ENCODE measurements around the gene PRDX5. TPM values are rescaled to one million over a fixed set of nuclear protein-coding genes. Genes with fewer than 3 reads are reported as not detected.

PRDX5 gene
- total RNA-seq, 1 experiment from 2014 or later, result 205 TPM

DNA sequence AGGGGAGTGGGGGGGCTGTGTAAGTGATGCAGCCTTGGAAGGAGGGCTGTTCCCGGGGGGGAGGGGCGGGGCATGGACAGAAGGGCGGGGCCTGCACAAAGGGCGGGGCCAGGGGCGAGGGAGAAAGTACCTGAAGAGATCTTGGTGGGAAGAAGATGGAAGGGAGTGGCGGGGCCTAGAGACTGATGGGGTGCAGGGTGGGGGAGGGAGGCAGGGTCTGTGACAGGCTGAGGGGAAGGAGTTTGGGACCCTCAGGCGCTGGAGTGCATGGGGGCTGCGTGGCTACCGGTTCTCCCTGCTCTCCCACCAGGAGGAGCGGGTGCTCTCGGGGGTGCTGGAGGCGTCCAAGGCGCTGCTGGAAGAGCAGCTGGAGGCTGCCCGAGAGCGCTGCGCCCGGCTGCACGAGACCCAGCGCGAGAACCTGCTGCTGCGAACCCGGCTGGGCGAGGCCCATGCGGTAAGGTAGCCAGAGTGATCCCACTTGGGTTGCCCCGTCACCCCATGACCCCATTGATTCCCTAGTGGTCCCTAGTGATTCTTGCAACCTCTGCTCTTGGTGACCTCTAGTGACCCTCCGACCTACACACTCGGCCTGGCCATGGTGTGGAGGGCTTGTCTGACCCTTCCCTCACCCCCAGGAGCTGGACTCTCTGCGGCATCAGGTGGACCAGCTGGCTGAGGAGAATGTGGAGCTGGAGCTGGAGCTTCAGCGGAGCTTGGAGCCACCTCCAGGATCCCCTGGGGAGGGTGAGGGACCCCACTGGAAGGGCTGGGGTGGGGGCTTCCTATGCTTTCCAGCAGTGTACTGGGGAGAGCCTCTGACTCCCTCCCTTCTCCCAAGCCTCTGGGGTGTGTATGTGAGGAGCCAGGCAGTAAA lies 25.2 kb downstream of the PRDX5 start:
- Histone ChIP-seq H2AFZ (ENCODE audit: low read length) (no peak overlapping the region), H3K4me3 (ENCODE audit: low read length) (no peak overlapping the region), H3K4me2 (ENCODE audit: low read depth, low read length, poor library complexity, severe bottlenecking) (no peak overlapping the region), H3K27ac (ENCODE audit: low read length) (no peak overlapping the region), H4K20me1 (ENCODE audit: insufficient read depth, low read depth, low read length) (peaks cover 23% of the 10 kb centered on the region; the same call in 1 of the 2 replicates), H3K36me3 (ENCODE audit: insufficient read depth, low read length) (peaks cover 5% of the 10 kb centered on the region), H3K4me1 (ENCODE audit: low read length) (peaks cover 30% of the 10 kb centered on the region), H3K79me2 (ENCODE audit: low read length) (peaks cover 26% of the 10 kb centered on the region), H3K27me3 (ENCODE audit: low read length) (no peaks in the 10 kb centered on the region), H3K9me3 (ENCODE audit: low read length) (no peaks in the 10 kb centered on the region), H3K9ac (ENCODE audit: low read length) (no peak overlapping the region), H3K9me2 (replicated peaks; ENCODE audit: insufficient read depth, low read length) (no peaks in the 10 kb centered on the region)
- no peak for DNase-seq

GRCh38 chr11:64343767-64344559 lies 26.0 kb downstream of the PRDX5 start:
- H3K27ac ChIP-seq (ENCODE audit: low read length), result no peak overlapping the region
- no peak overlapping the region for H3K4me3 ChIP-seq (ENCODE audit: low read length)
- H2AFZ ChIP-seq (ENCODE audit: low read length), result no peak overlapping the region
- peaks cover 26% of the 10 kb centered on the region for H3K4me1 ChIP-seq (ENCODE audit: low read length)
- no peak for DNase-seq
- H3K36me3 ChIP-seq (ENCODE audit: insufficient read depth, low read length), result peaks cover 2% of the 10 kb centered on the region
- no peaks in the 10 kb centered on the region for H3K9me2 ChIP-seq (replicated peaks; ENCODE audit: insufficient read depth, low read length)
- no peak overlapping the region for H3K9ac ChIP-seq (ENCODE audit: low read length)
- H4K20me1 ChIP-seq (ENCODE audit: insufficient read depth, low read depth, low read length), result peaks cover 23% of the 10 kb centered on the region; the same call in 1 of the 2 replicates
- H3K4me2 ChIP-seq (ENCODE audit: low read depth, low read length, poor library complexity, severe bottlenecking), result no peak overlapping the region
- no peaks in the 10 kb centered on the region for H3K27me3 ChIP-seq (ENCODE audit: low read length)
- H3K9me3 ChIP-seq (ENCODE audit: low read length), result no peaks in the 10 kb centered on the region
- H3K79me2 ChIP-seq (ENCODE audit: low read length), result peaks cover 18% of the 10 kb centered on the region

DNA sequence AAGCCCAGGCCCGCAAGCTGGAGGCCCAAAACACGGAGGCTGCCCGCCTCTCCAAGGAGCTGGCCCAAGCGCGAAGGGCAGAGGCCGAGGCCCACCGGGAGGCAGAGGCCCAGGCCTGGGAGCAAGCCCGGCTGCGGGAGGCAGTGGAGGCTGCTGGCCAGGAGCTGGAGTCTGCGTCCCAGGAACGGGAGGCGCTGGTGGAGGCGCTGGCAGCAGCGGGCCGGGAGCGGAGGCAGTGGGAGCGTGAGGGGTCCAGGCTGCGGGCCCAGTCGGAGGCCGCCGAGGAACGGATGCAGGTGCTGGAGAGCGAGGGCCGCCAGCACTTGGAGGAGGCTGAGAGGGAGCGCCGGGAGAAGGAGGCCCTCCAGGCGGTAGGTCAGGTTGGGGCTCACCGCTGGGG lies 26.9 kb downstream of the PRDX5 start:
- no peak overlapping the region for H3K27ac ChIP-seq (ENCODE audit: low read length)
- no peak overlapping the region for H3K9ac ChIP-seq (ENCODE audit: low read length)
- H3K27me3 ChIP-seq (ENCODE audit: low read length), result no peaks in the 10 kb centered on the region
- no peak for DNase-seq
- peaks cover 23% of the 10 kb centered on the region; the same call in 1 of the 2 replicates for H4K20me1 ChIP-seq (ENCODE audit: insufficient read depth, low read depth, low read length)
- H2AFZ ChIP-seq (ENCODE audit: low read length), result no peak overlapping the region
- no peaks in the 10 kb centered on the region for H3K9me2 ChIP-seq (replicated peaks; ENCODE audit: insufficient read depth, low read length)
- H3K9me3 ChIP-seq (ENCODE audit: low read length), result no peaks in the 10 kb centered on the region
- H3K4me1 ChIP-seq (ENCODE audit: low read length), result peaks cover 18% of the 10 kb centered on the region
- peaks cover 9% of the 10 kb centered on the region for H3K79me2 ChIP-seq (ENCODE audit: low read length)
- no peak overlapping the region for H3K4me3 ChIP-seq (ENCODE audit: low read length)
- no peak overlapping the region for H3K4me2 ChIP-seq (ENCODE audit: low read depth, low read length, poor library complexity, severe bottlenecking)
- H3K36me3 ChIP-seq (ENCODE audit: insufficient read depth, low read length), result peaks cover 2% of the 10 kb centered on the region

DNA sequence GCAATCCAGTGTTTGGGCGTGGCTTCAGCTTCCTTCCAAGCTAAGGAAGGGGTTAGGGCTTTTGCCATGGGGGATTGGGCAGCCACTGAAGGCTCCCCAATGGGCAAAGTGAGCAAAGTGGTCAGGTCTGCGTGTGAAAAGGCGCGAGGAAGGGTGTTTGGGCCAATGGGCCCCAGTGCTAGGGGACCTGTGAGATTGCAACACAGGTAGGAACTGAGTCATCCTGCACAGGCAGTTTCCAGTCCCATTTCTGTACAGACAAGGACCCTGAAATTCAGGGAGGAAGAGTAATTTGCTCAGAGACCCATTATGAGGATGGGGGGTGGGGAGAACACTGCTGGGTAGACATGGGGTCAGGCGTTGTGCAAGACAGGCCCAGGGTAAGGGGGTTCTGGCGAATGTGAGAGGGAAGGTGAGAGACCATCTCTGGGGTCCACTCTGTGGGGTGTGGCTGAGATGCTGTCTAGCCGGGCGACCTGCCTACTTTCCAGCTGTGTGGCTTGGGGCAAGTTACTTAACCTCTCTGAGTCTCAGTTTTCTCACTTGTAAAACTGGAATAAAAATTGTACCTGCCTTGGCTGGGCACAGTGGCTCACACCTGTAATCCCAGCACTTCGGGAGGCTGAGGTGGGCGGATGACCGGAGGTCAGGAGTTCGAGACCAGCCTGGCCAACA lies 29.4 kb downstream of the PRDX5 start:
- no peak overlapping the region for H3K4me2 ChIP-seq (ENCODE audit: low read depth, low read length, poor library complexity, severe bottlenecking)

GRCh38 chr11:64348383-64349024 lies 30.6 kb downstream of the PRDX5 start:
- H4K20me1 ChIP-seq (ENCODE audit: insufficient read depth, low read depth, low read length), result peaks cover 1% of the 10 kb centered on the region; the same call in 1 of the 2 replicates
- H3K9ac ChIP-seq (ENCODE audit: low read length), result no peak overlapping the region
- no peak overlapping the region for H3K27ac ChIP-seq (ENCODE audit: low read length)
- H3K36me3 ChIP-seq (ENCODE audit: insufficient read depth, low read length), result peaks cover 2% of the 10 kb centered on the region; the same call in 1 of the 2 replicates
- no peaks in the 10 kb centered on the region for H3K9me2 ChIP-seq (replicated peaks; ENCODE audit: insufficient read depth, low read length)
- H3K4me1 ChIP-seq (ENCODE audit: low read length), result no peaks in the 10 kb centered on the region
- no peak overlapping the region for H3K4me2 ChIP-seq (ENCODE audit: low read depth, low read length, poor library complexity, severe bottlenecking)
- no peaks in the 10 kb centered on the region for H3K27me3 ChIP-seq (ENCODE audit: low read length)
- no peak overlapping the region for H2AFZ ChIP-seq (ENCODE audit: low read length)
- no peaks in the 10 kb centered on the region for H3K79me2 ChIP-seq (ENCODE audit: low read length)
- DNase-seq, result no peak
- H3K9me3 ChIP-seq (ENCODE audit: low read length), result no peaks in the 10 kb centered on the region
- no peak overlapping the region for H3K4me3 ChIP-seq (ENCODE audit: low read length)

More for the DNA sequence above, 29.4 kb downstream of the PRDX5 start:
- no peak for DNase-seq
- Histone ChIP-seq H3K36me3 (ENCODE audit: insufficient read depth, low read length) (peaks cover 2% of the 10 kb centered on the region), H3K9ac (ENCODE audit: low read length) (no peak overlapping the region), H3K9me2 (replicated peaks; ENCODE audit: insufficient read depth, low read length) (no peaks in the 10 kb centered on the region), H2AFZ (ENCODE audit: low read length) (no peak overlapping the region), H3K4me3 (ENCODE audit: low read length) (no peak overlapping the region), H4K20me1 (ENCODE audit: insufficient read depth, low read depth, low read length) (peaks cover 8% of the 10 kb centered on the region; the same call in 1 of the 2 replicates), H3K9me3 (ENCODE audit: low read length) (no peaks in the 10 kb centered on the region), H3K79me2 (ENCODE audit: low read length) (peaks cover 4% of the 10 kb centered on the region; the same call in 1 of the 2 replicates), H3K4me1 (ENCODE audit: low read length) (peaks cover 1% of the 10 kb centered on the region), H3K27ac (ENCODE audit: low read length) (no peak overlapping the region), H3K27me3 (ENCODE audit: low read length) (no peaks in the 10 kb centered on the region)

GRCh38 chr11:64349025-64349387 lies 31.1 kb downstream of the PRDX5 start:
- peaks cover 2% of the 10 kb centered on the region; the same call in 1 of the 2 replicates for H3K36me3 ChIP-seq (ENCODE audit: insufficient read depth, low read length)
- no peak overlapping the region for H3K4me2 ChIP-seq (ENCODE audit: low read depth, low read length, poor library complexity, severe bottlenecking)
- no peaks in the 10 kb centered on the region for H3K79me2 ChIP-seq (ENCODE audit: low read length)

DNA sequence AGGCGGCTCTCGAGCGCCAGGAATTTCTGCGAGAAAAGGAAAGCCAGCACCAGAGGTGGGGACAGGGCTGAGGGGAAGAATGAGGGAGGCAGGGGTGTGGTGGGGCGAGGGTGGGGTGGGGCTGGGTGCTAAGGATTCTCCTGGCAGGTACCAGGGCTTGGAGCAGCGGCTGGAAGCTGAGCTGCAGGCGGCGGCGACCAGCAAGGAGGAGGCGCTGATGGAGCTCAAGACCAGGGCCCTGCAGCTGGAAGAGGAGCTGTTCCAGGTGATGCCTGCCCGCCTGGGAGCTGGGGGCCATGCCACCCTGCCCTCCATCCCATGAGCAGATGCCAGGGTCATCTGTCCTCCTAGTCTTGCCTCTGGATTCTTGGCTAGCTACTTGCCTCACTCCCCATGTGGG lies 31.5 kb downstream of the PRDX5 start:
- Histone ChIP-seq H3K4me3 (ENCODE audit: low read length) (no peak overlapping the region), H3K4me1 (ENCODE audit: low read length) (peaks cover 4% of the 10 kb centered on the region), H3K4me2 (ENCODE audit: low read depth, low read length, poor library complexity, severe bottlenecking) (no peak overlapping the region), H3K9me3 (ENCODE audit: low read length) (no peaks in the 10 kb centered on the region), H2AFZ (ENCODE audit: low read length) (no peak overlapping the region), H3K9me2 (replicated peaks; ENCODE audit: insufficient read depth, low read length) (no peaks in the 10 kb centered on the region), H3K79me2 (ENCODE audit: low read length) (no peaks in the 10 kb centered on the region), H3K36me3 (ENCODE audit: insufficient read depth, low read length) (peaks cover 2% of the 10 kb centered on the region; the same call in 1 of the 2 replicates), H3K27ac (ENCODE audit: low read length) (no peak overlapping the region), H4K20me1 (ENCODE audit: insufficient read depth, low read depth, low read length) (no peaks in the 10 kb centered on the region), H3K9ac (ENCODE audit: low read length) (no peak overlapping the region), H3K27me3 (ENCODE audit: low read length) (no peaks in the 10 kb centered on the region)
- no peak for DNase-seq

More at GRCh38 chr11:64349025-64349387, 31.1 kb downstream of the PRDX5 start:
- H3K9me2 ChIP-seq (replicated peaks; ENCODE audit: insufficient read depth, low read length), result no peaks in the 10 kb centered on the region
- no peak overlapping the region for H3K4me3 ChIP-seq (ENCODE audit: low read length)
- no peaks in the 10 kb centered on the region for H3K27me3 ChIP-seq (ENCODE audit: low read length)
- no peaks in the 10 kb centered on the region for H3K9me3 ChIP-seq (ENCODE audit: low read length)
- H3K9ac ChIP-seq (ENCODE audit: low read length), result no peak overlapping the region
- H2AFZ ChIP-seq (ENCODE audit: low read length), result no peak overlapping the region
- DNase-seq, result no peak
- no peaks in the 10 kb centered on the region for H4K20me1 ChIP-seq (ENCODE audit: insufficient read depth, low read depth, low read length)
- no peaks in the 10 kb centered on the region; the same call in 1 of the 2 replicates for H3K4me1 ChIP-seq (ENCODE audit: low read length)
- no peak overlapping the region for H3K27ac ChIP-seq (ENCODE audit: low read length)

Data from Karpas-422 (cell line).